GM12873 (cell line): Measurements from ENCODE around the gene CDH2.

Experiments
- TF ChIP-seq, protein P1 (sequence below): IDR thresholded peaks from 2 replicates; pipeline ENCODE4 v1.5.1; 2012; ENCODE audit warnings: low read depth, mild to moderate bottlenecking, moderate library complexity, low read length, control low read depth; ENCODE audit not compliant: insufficient read depth; ENCODE audit errors: missing control alignments

The CDH2 gene

GRCh38 chr18:28153485-28154065 lies 23.4 kb downstream of the CDH2 start:
- TF ChIP-seq, protein P1, sequence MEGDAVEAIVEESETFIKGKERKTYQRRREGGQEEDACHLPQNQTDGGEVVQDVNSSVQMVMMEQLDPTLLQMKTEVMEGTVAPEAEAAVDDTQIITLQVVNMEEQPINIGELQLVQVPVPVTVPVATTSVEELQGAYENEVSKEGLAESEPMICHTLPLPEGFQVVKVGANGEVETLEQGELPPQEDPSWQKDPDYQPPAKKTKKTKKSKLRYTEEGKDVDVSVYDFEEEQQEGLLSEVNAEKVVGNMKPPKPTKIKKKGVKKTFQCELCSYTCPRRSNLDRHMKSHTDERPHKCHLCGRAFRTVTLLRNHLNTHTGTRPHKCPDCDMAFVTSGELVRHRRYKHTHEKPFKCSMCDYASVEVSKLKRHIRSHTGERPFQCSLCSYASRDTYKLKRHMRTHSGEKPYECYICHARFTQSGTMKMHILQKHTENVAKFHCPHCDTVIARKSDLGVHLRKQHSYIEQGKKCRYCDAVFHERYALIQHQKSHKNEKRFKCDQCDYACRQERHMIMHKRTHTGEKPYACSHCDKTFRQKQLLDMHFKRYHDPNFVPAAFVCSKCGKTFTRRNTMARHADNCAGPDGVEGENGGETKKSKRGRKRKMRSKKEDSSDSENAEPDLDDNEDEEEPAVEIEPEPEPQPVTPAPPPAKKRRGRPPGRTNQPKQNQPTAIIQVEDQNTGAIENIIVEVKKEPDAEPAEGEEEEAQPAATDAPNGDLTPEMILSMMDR: no peak

DNA sequence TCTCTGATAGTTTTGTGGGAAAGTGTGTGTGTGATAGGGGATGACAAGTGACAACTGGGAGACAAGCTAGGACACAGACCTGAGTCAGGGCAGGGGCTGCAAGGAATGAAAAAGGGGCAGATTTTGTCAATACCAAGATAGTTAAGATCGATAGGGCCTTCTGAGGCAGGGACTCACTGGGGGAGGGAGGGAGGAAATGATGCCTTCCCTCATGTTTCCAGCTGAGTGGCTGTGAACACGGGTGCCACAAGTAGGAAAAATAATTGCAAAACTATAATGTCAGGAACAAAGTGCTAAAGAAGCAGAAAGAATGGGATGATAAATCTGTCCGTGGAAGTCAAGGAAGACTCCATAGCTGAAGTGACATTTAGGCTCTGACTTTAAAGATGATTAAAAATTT lies 24.2 kb downstream of the CDH2 start:
- TF ChIP-seq, protein P1: no peak

- TF ChIP-seq, protein P1: no peak
Measured at GRCh38 chr18:28152354-28152753, 24.6 kb downstream of the CDH2 start.

GRCh38 chr18:28151434-28151833 lies 25.5 kb downstream of the CDH2 start:
- TF ChIP-seq, protein P1: no peak

DNA sequence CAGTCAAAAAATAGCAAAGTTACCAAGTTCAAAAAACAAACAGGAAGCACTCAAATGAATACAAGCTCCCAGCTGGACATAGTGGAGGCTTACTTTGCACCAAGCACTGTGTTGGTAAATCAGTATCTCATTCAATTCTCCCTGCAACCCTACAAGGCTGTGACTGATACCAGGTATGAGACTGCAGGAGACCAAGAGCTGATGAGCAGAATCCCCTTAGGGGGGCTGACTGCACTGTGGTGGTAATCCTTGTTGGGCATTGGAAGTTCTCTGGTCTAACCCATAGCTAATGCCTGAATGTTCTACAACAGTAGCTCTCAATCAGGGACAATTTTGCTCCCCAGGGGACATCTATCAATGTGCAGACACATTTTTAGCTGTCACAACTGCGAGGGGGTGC lies 26.0 kb downstream of the CDH2 start:
- TF ChIP-seq, protein P1: no peak

GRCh38 chr18:28149810-28150420 lies 27.0 kb downstream of the CDH2 start:
- TF ChIP-seq, protein P1: no peak

- TF ChIP-seq, protein P1: no peak
Measured at GRCh38 chr18:28147674-28148171, 29.2 kb downstream of the CDH2 start.
